AG20443 (cell line): Measurements from ENCODE around the gene PDZK1.
"Not testable (repeated sequence)": the region's sequence is repeated elsewhere in the genome, so short reads cannot be mapped to it uniquely, and the experiment has no call there.

Experiments
- DNase-seq: peaks from one replicate; pipeline ENCODE4 v3.0.0; 2012; ENCODE audit warnings: low spot score, mixed read lengths

Gene PDZK1

GRCh38 chr1:145656245-145656943 is 50.8 kb downstream of the PDZK1 start:
- DNase-seq: not testable (repeated sequence)

- not testable (repeated sequence) for DNase-seq
Measured at GRCh38 chr1:145643990-145644389, 63.2 kb downstream of the PDZK1 start.

GRCh38 chr1:145641886-145642285 is 65.3 kb downstream of the PDZK1 start:
- DNase-seq: not testable (repeated sequence)

GRCh38 chr1:145636237-145636636 is 70.9 kb downstream of the PDZK1 start:
- DNase-seq: not testable (repeated sequence)

- DNase-seq: not testable (repeated sequence)
Measured at GRCh38 chr1:145622177-145622576, 85.0 kb downstream of the PDZK1 start.
